Measurements from ENCODE around the gene NXPE4.
"Not testable (repeated sequence)": the region's sequence is repeated elsewhere in the genome, so short reads cannot be mapped to it uniquely, and the experiment has no call there.

Gene NXPE4

DNA sequence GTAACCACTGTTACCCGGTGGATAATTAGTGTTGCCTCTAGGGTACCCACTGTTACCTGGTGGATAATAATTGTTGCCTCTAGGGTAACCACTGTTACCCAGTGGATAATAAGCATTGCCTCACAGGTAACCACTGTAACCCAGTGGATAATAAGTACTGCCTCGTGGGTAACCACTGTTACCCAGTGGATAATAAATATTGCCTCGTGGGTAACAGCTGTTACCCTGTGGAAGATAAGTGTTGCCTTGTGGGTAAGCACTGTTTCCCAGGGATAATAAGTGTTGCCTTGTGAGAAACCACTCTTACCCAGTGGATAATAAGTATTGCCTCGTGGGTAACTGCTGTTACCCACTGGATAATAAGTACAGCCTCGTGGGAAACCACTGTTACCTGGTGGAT lies 9.3 kb upstream of the NXPE4 start:
- no peak for DNase-seq (ENCODE audit: low read depth in 1 of 2, low spot score in 1 of 2)
- Histone ChIP-seq H3K27me3 (ENCODE audit: insufficient read depth, poor library complexity, severe bottlenecking) (no peaks in the 10 kb centered on the region), H3K27ac (replicated peaks) (no peak overlapping the region), H3K4me3 (replicated peaks; ENCODE audit: insufficient read depth, low read length) (no peak overlapping the region)
- TF ChIP-seq, protein P1, sequence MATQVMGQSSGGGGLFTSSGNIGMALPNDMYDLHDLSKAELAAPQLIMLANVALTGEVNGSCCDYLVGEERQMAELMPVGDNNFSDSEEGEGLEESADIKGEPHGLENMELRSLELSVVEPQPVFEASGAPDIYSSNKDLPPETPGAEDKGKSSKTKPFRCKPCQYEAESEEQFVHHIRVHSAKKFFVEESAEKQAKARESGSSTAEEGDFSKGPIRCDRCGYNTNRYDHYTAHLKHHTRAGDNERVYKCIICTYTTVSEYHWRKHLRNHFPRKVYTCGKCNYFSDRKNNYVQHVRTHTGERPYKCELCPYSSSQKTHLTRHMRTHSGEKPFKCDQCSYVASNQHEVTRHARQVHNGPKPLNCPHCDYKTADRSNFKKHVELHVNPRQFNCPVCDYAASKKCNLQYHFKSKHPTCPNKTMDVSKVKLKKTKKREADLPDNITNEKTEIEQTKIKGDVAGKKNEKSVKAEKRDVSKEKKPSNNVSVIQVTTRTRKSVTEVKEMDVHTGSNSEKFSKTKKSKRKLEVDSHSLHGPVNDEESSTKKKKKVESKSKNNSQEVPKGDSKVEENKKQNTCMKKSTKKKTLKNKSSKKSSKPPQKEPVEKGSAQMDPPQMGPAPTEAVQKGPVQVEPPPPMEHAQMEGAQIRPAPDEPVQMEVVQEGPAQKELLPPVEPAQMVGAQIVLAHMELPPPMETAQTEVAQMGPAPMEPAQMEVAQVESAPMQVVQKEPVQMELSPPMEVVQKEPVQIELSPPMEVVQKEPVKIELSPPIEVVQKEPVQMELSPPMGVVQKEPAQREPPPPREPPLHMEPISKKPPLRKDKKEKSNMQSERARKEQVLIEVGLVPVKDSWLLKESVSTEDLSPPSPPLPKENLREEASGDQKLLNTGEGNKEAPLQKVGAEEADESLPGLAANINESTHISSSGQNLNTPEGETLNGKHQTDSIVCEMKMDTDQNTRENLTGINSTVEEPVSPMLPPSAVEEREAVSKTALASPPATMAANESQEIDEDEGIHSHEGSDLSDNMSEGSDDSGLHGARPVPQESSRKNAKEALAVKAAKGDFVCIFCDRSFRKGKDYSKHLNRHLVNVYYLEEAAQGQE (IDR thresholded peaks at IDR 0.05; ENCODE audit: insufficient replicate concordance, low read depth), result no peak
- TF ChIP-seq SPI1 (IDR thresholded peaks at IDR 0.05; ENCODE audit: borderline replicate concordance, low read depth) (no peak), GABPA (IDR thresholded peaks at IDR 0.05; ENCODE audit: low read depth) (no peak), POLR2AphosphoS5 (IDR thresholded peaks at IDR 0.05; ENCODE audit: low read depth) (no peak)
- TF ChIP-seq, protein P2, sequence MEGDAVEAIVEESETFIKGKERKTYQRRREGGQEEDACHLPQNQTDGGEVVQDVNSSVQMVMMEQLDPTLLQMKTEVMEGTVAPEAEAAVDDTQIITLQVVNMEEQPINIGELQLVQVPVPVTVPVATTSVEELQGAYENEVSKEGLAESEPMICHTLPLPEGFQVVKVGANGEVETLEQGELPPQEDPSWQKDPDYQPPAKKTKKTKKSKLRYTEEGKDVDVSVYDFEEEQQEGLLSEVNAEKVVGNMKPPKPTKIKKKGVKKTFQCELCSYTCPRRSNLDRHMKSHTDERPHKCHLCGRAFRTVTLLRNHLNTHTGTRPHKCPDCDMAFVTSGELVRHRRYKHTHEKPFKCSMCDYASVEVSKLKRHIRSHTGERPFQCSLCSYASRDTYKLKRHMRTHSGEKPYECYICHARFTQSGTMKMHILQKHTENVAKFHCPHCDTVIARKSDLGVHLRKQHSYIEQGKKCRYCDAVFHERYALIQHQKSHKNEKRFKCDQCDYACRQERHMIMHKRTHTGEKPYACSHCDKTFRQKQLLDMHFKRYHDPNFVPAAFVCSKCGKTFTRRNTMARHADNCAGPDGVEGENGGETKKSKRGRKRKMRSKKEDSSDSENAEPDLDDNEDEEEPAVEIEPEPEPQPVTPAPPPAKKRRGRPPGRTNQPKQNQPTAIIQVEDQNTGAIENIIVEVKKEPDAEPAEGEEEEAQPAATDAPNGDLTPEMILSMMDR (IDR thresholded peaks at IDR 0.05; ENCODE audit: insufficient read depth, low read length), result no peak

DNA sequence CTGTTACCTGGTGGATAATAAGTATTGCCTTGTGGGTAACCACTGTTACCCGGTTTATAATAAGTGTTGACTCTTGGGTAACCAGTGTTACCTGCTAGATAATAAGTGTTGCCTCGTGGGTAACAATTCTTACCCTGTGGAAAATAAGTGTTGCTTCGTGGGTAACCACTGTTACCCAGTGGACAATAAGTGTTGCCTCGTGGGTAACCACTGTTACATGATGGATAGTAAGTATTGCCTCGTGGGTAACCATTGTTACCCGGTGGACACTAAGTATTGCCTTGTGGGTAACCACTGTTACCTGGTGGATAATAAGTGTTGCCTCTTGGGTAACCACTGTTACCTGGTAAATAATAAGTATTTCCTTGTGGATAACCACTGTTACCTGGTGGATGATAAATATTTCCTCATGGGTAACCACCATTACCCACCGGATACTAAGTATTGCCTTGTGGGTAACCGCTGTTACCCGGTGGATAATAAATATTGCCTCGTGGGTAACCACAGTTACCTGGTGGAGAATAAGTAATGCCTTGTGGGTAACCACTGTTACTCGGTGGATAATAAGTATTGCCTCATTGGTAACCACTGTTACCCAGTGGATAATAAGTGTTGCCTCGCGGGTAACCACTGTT lies 8.7 kb upstream of the NXPE4 start:
- TF ChIP-seq POLR2AphosphoS5 (IDR thresholded peaks at IDR 0.05; ENCODE audit: low read depth), result no peak
- TF ChIP-seq, protein P1 (IDR thresholded peaks at IDR 0.05; ENCODE audit: insufficient replicate concordance, low read depth), result no peak
- TF ChIP-seq, protein P2 (IDR thresholded peaks at IDR 0.05; ENCODE audit: insufficient read depth, low read length), result no peak
- H3K27ac ChIP-seq (replicated peaks), result no peak overlapping the region
- no peak for DNase-seq (ENCODE audit: low read depth in 1 of 2, low spot score in 1 of 2)
- no peak overlapping the region for H3K4me3 ChIP-seq (replicated peaks; ENCODE audit: insufficient read depth, low read length)
- H3K27me3 ChIP-seq (ENCODE audit: insufficient read depth, poor library complexity, severe bottlenecking), result no peaks in the 10 kb centered on the region

DNA sequence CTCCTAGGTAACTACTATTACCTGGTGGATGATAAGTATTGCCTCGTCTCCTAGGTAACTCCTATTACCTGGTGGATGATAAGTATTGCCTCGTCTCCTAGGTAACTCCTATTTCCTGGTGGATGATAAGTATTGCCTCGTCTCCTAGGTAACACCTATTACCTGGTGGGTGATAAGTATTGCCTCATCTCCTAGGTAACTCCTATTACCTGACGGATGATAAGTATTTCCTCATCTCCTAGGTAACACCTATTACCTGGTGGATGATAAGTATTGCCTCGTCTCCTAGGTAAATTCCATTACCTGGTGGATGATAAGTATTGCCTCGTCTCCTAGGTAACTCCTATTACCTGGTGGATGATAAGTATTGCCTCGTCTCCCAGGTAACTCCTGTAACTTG lies 7.6 kb upstream of the NXPE4 start:
- not testable (repeated sequence) for H3K4me3 ChIP-seq (replicated peaks; ENCODE audit: insufficient read depth, low read length); H3K27ac ChIP-seq (replicated peaks); H3K27me3 ChIP-seq (ENCODE audit: insufficient read depth, poor library complexity, severe bottlenecking); DNase-seq (ENCODE audit: low read depth in 1 of 2, low spot score in 1 of 2)

DNA sequence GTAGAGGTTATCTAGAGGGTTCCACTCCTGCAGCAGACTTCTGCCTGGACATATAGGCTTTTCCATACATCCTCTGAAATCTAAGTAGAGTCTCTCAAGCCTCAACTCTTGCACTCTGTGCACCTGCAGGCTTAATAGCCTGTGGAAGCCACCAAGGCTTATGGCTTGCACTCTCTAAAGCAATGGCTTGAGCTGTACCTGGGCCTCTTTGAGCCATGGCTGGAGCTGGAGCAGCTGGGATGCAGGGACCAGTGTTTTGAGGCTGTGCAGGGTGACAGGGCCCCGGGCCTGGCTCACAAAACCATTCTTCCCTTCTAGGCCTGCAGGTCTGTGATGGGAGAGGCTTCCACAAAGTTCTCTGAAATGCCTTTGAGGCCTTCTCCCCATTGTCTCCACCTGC lies 2.9 kb upstream of the NXPE4 start:
- Histone ChIP-seq H3K27ac (replicated peaks) (no peak overlapping the region), H3K4me3 (replicated peaks; ENCODE audit: insufficient read depth, low read length) (no peak overlapping the region), H3K27me3 (ENCODE audit: insufficient read depth, poor library complexity, severe bottlenecking) (no peaks in the 10 kb centered on the region)
- TF ChIP-seq GABPA (IDR thresholded peaks at IDR 0.05; ENCODE audit: low read depth) (no peak), POLR2AphosphoS5 (IDR thresholded peaks at IDR 0.05; ENCODE audit: low read depth) (no peak), SPI1 (IDR thresholded peaks at IDR 0.05; ENCODE audit: borderline replicate concordance, low read depth) (no peak)
- TF ChIP-seq, protein P2 (IDR thresholded peaks at IDR 0.05; ENCODE audit: insufficient read depth, low read length), result no peak
- TF ChIP-seq, protein P1 (IDR thresholded peaks at IDR 0.05; ENCODE audit: insufficient replicate concordance, low read depth), result no peak
- DNase-seq (ENCODE audit: low read depth in 1 of 2, low spot score in 1 of 2), result no peak

All from HL-60 (cell line).